Type B pancreatic cell (in vitro differentiated cells): ENCODE data around the gene CORO2A. TPM values are rescaled to one million over a fixed set of nuclear protein-coding genes. Genes with fewer than 3 reads are reported as not detected.

ENCODE experiments used
- DNase-seq: peaks from one replicate; pipeline ENCODE4 v3.0.0; 2021; ENCODE audit warnings: mixed read lengths; ENCODE audit not compliant: unreplicated experiment; ENCODE audit errors: extremely low spot score
- H3K27ac Mint-ChIP-seq: 2 replicates; pipeline ENCODE4 v1.8.0; 2021; ENCODE audit warnings: mild to moderate bottlenecking, mixed read lengths
- H3K27me3 Mint-ChIP-seq: 2 replicates; pipeline ENCODE4 v1.8.0; 2021; ENCODE audit warnings: mixed read lengths
- H3K36me3 Mint-ChIP-seq: 2 replicates; pipeline ENCODE4 v1.8.0; 2021; ENCODE audit warnings: mixed read lengths
- H3K4me1 Mint-ChIP-seq: one replicate; pipeline ENCODE4 v1.8.0; 2021; ENCODE audit warnings: mixed read lengths; ENCODE audit not compliant: unreplicated experiment
- H3K4me3 Mint-ChIP-seq: 2 replicates; pipeline ENCODE4 v1.8.0; 2021; ENCODE audit warnings: mild to moderate bottlenecking, mixed read lengths
- H3K9me3 Mint-ChIP-seq: 2 replicates; pipeline ENCODE4 v1.8.0; 2021; ENCODE audit warnings: mixed read lengths
- CTCF ChIP-seq: fragments of 200-600 bp; sonication (generic); conservative IDR thresholded peaks from 2 replicates; pipeline ENCODE4 v1.5.0; 2021; ENCODE audit warnings: antibody characterized with exemption, mild to moderate bottlenecking
- total RNA-seq: library from RNA; stranded (reverse); gene quantifications from 2 replicates; pipeline ENCODE4 v1.2.1, GENCODE V29; 2021; ENCODE audit warnings: low replicate concordance

CORO2A gene
- total RNA-seq, 1 donor from 2014 or later: 9.9 TPM

GRCh38 chr9:98209530-98209929 is 17.1 kb upstream of the CORO2A start:
- Mint-ChIP-seq H3K9me3 (no peaks in the 10 kb centered on the region), H3K27ac (no peak overlapping the region), H3K4me1 (peaks cover 7% of the 10 kb centered on the region), H3K36me3 (no peaks in the 10 kb centered on the region), H3K27me3 (no peaks in the 10 kb centered on the region), H3K4me3 (no peak overlapping the region)
- no peak for DNase-seq
- no peak for TF ChIP-seq CTCF

GRCh38 chr9:98208635-98209034 is 16.2 kb upstream of the CORO2A start:
- H3K4me3 Mint-ChIP-seq: no peak overlapping the region
- peaks cover 7% of the 10 kb centered on the region for H3K4me1 Mint-ChIP-seq
- no peak for DNase-seq
- no peaks in the 10 kb centered on the region for H3K36me3 Mint-ChIP-seq
- H3K27me3 Mint-ChIP-seq: no peaks in the 10 kb centered on the region
- no peak overlapping the region for H3K27ac Mint-ChIP-seq
- no peaks in the 10 kb centered on the region for H3K9me3 Mint-ChIP-seq
- no peak for TF ChIP-seq CTCF

GRCh38 chr9:98207606-98208005 is 15.2 kb upstream of the CORO2A start:
- no peak for DNase-seq
- TF ChIP-seq CTCF: no peak
- Mint-ChIP-seq H3K4me3 (no peak overlapping the region), H3K4me1 (no peaks in the 10 kb centered on the region), H3K27ac (no peak overlapping the region), H3K9me3 (no peaks in the 10 kb centered on the region), H3K27me3 (no peaks in the 10 kb centered on the region), H3K36me3 (no peaks in the 10 kb centered on the region)

- H3K9me3 Mint-ChIP-seq: no peaks in the 10 kb centered on the region
- H3K36me3 Mint-ChIP-seq: no peaks in the 10 kb centered on the region
- H3K27ac Mint-ChIP-seq: no peak overlapping the region
- H3K4me3 Mint-ChIP-seq: no peak overlapping the region
- H3K27me3 Mint-ChIP-seq: no peaks in the 10 kb centered on the region
- no peak for DNase-seq
- TF ChIP-seq CTCF: no peak
- H3K4me1 Mint-ChIP-seq: no peaks in the 10 kb centered on the region
Measured at GRCh38 chr9:98206754-98207153, 14.3 kb upstream of the CORO2A start.

- peaks cover under 1% of the 10 kb centered on the region for H3K36me3 Mint-ChIP-seq
- H3K9me3 Mint-ChIP-seq: no peaks in the 10 kb centered on the region
- no peak overlapping the region for H3K4me3 Mint-ChIP-seq
- no peak for TF ChIP-seq CTCF
- DNase-seq: no peak
- no peak overlapping the region for H3K27ac Mint-ChIP-seq
- peaks cover under 1% of the 10 kb centered on the region for H3K27me3 Mint-ChIP-seq
- H3K4me1 Mint-ChIP-seq: no peaks in the 10 kb centered on the region
Measured at GRCh38 chr9:98204692-98205091, 12.3 kb upstream of the CORO2A start.

- no peaks in the 10 kb centered on the region for H3K9me3 Mint-ChIP-seq
- H3K27ac Mint-ChIP-seq: no peak overlapping the region
- H3K4me1 Mint-ChIP-seq: no peaks in the 10 kb centered on the region
- no peak for DNase-seq
- H3K4me3 Mint-ChIP-seq: no peak overlapping the region
- no peak for TF ChIP-seq CTCF
- peaks cover 3% of the 10 kb centered on the region for H3K27me3 Mint-ChIP-seq
- H3K36me3 Mint-ChIP-seq: peaks cover 3% of the 10 kb centered on the region
Measured at GRCh38 chr9:98203153-98203552, 10.7 kb upstream of the CORO2A start.
